ENCODE data around the gene C11orf16. TPM values are rescaled to one million over a fixed set of nuclear protein-coding genes. Genes with fewer than 3 reads are reported as not detected.
"Not testable (repeated sequence)": the region's sequence is repeated elsewhere in the genome, so short reads cannot be mapped to it uniquely, and the experiment has no call there.

C11orf16 gene
- total and polyA plus RNA-seq, 2 of the 8 experiments (the other 6 are each of a cell fraction or from before 2014, with no cell fraction given): 0.08 TPM; not detected in 1

GRCh38 chr11:8937159-8937558 lies 4.4 kb upstream of the C11orf16 start (continued):
- TF ChIP-seq, protein P1, sequence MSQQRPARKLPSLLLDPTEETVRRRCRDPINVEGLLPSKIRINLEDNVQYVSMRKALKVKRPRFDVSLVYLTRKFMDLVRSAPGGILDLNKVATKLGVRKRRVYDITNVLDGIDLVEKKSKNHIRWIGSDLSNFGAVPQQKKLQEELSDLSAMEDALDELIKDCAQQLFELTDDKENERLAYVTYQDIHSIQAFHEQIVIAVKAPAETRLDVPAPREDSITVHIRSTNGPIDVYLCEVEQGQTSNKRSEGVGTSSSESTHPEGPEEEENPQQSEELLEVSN (IDR thresholded peaks at IDR 0.05): no peak
- TF ChIP-seq SIRT6 (IDR thresholded peaks at IDR 0.05; ENCODE audit: low read length): no peak
- TF ChIP-seq, protein P2, sequence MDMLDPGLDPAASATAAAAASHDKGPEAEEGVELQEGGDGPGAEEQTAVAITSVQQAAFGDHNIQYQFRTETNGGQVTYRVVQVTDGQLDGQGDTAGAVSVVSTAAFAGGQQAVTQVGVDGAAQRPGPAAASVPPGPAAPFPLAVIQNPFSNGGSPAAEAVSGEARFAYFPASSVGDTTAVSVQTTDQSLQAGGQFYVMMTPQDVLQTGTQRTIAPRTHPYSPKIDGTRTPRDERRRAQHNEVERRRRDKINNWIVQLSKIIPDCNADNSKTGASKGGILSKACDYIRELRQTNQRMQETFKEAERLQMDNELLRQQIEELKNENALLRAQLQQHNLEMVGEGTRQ (IDR thresholded peaks at IDR 0.05; ENCODE audit: low read length): no peak
- TF ChIP-seq CHD1 (IDR thresholded peaks at IDR 0.05; ENCODE audit: low read depth, low read length): no peak
- TF ChIP-seq, protein P3, sequence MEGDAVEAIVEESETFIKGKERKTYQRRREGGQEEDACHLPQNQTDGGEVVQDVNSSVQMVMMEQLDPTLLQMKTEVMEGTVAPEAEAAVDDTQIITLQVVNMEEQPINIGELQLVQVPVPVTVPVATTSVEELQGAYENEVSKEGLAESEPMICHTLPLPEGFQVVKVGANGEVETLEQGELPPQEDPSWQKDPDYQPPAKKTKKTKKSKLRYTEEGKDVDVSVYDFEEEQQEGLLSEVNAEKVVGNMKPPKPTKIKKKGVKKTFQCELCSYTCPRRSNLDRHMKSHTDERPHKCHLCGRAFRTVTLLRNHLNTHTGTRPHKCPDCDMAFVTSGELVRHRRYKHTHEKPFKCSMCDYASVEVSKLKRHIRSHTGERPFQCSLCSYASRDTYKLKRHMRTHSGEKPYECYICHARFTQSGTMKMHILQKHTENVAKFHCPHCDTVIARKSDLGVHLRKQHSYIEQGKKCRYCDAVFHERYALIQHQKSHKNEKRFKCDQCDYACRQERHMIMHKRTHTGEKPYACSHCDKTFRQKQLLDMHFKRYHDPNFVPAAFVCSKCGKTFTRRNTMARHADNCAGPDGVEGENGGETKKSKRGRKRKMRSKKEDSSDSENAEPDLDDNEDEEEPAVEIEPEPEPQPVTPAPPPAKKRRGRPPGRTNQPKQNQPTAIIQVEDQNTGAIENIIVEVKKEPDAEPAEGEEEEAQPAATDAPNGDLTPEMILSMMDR (IDR thresholded peaks at IDR 0.05; ENCODE audit: control extremely low read depth in 1 of 3, insufficient read depth in 1 of 3, low read depth in 1 of 3, low read length in 3 of 3): no peak

DNA sequence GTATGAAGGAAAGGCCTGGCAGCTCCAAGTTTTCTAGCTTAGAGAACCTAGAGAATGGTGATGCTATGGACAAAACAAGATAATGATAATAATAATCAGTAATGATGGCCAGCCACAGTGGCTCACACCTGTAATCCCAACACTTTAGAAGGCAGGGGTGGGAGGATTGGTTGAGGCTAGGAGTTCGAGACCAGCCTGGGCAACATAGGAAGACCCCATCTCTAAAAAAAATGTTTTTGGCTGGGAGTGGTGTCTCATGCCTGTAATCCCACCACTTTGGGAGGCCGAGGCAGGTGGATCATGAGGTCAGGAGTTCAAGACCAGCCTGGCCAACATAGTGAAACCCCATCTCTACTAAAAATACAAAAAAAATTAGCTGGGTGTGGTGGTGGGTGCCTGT lies 3.0 kb upstream of the C11orf16 start:
- 100% methylated on average over 2 of the region's 2 CpGs; no CpG with 5 or more reads in 1 of the 2 experiments for WGBS, 2 experiments (ENCODE audit: extremely low coverage in 1 of 2, insufficient coverage in 1 of 2, insufficient read length in 1 of 2, insufficient replicate concordance in 2 of 2, low coverage in 1 of 2, low lambda C conversion rate in 2 of 2, missing lambda C conversion rate in 1 of 2)
- H3K79me1 ChIP-seq (ENCODE audit: low read depth, low read length); H4K5ac ChIP-seq (ENCODE audit: insufficient read length, low read depth, low read length); H3K27ac ChIP-seq (ENCODE audit: low read depth, low read length); H3K27me3 ChIP-seq (replicated peaks in 1 of 4; ENCODE audit: control insufficient read depth in 3 of 4, extremely low read depth in 1 of 4, insufficient read depth in 3 of 4, low read length in 3 of 4); H3K4me3 ChIP-seq (ENCODE audit: extremely low read depth in 1 of 4, insufficient read depth in 2 of 4, low read depth in 3 of 4, low read length in 4 of 4); H3K4me2 ChIP-seq (ENCODE audit: insufficient read depth in 1 of 2, low read depth in 2 of 2, low read length in 2 of 2); H3K4ac ChIP-seq (replicated peaks; ENCODE audit: insufficient read length, low read depth, low read length); H3K23ac ChIP-seq (ENCODE audit: insufficient read length); POLR2A ChIA-PET (ENCODE audit: partially characterized antibody); DNase-seq (ENCODE audit: low read depth in 1 of 2, low spot score in 2 of 2); H2AFZ ChIP-seq (ENCODE audit: low read length); H3K56ac ChIP-seq (replicated peaks; ENCODE audit: insufficient read length, low read depth, low read length); FAIRE-seq; H3K79me2 ChIP-seq (ENCODE audit: control insufficient read depth in 1 of 2, insufficient read depth in 2 of 2, low read length in 2 of 2); H2BK15ac ChIP-seq (ENCODE audit: low read length); H2BK120ac ChIP-seq (replicated peaks; ENCODE audit: low read depth, low read length); H3K23me2 ChIP-seq (ENCODE audit: low read depth, low read length); H2AK5ac ChIP-seq (ENCODE audit: low read depth, low read length); H3K18ac ChIP-seq (ENCODE audit: extremely low read depth, low read length); H3K14ac ChIP-seq (ENCODE audit: insufficient read length); H3K9me3 ChIP-seq (ENCODE audit: insufficient read depth in 2 of 2, low read depth in 1 of 2, low read length in 1 of 2); H2BK12ac ChIP-seq (ENCODE audit: low read depth, low read length); H2BK5ac ChIP-seq (ENCODE audit: low read depth, low read length); H4K8ac ChIP-seq (ENCODE audit: extremely low read depth, insufficient read depth, low read length); H3K36me3 ChIP-seq (ENCODE audit: control insufficient read depth in 2 of 4, insufficient read depth in 4 of 4, low read length in 3 of 4); H2BK20ac ChIP-seq (ENCODE audit: low read length); H4K20me1 ChIP-seq (replicated peaks in 1 of 2; ENCODE audit: control insufficient read depth in 1 of 2, insufficient read depth in 2 of 2, low read length in 2 of 2); H3K4me1 ChIP-seq (replicated peaks in 1 of 4; ENCODE audit: control insufficient read depth in 3 of 4, insufficient read depth in 4 of 4, low read length in 3 of 4); H3K9ac ChIP-seq (replicated peaks in 1 of 4; ENCODE audit: extremely low read depth in 1 of 4, low read depth in 3 of 4, low read length in 3 of 4); H4K91ac ChIP-seq (replicated peaks; ENCODE audit: insufficient read length, low read length): not testable (repeated sequence)
- CTCF ChIA-PET (ENCODE audit: partially characterized antibody): interaction anchor here (0.8 to 1.6 kb wide), 7 partner anchors 13 to 571 kb away, joined by 3 to 15 read pairs (median 4); no protein-coding TSS in a partner anchor
